Loucy (cell line): ENCODE results near the gene RPS16.

ENCODE experiments used
- H2AFZ ChIP-seq: fragments of 200-600 bp; sonication (generic); 2 replicates; pipeline ENCODE4 v1.6.0; 2016; ENCODE audit warnings: antibody characterized with exemption, mild to moderate bottlenecking, low read length, moderate library complexity
- H3F3A ChIP-seq: fragments of 200-600 bp; 2 replicates; pipeline ENCODE4 v1.6.0; 2016; ENCODE audit warnings: antibody characterized with exemption, low read depth, mild to moderate bottlenecking
- H3K27me3 ChIP-seq: fragments of 200-600 bp; sonication (generic); 2 replicates; pipeline ENCODE4 v1.6.1; 2014; ENCODE audit warnings: low read length, mild to moderate bottlenecking; ENCODE audit not compliant: insufficient read depth, poor library complexity, severe bottlenecking
- H3K36me3 ChIP-seq: fragments of 200-600 bp; sonication (generic); 2 replicates; pipeline ENCODE4 v1.6.1; 2016; ENCODE audit warnings: low read length; ENCODE audit not compliant: insufficient read depth
- H3K4me1 ChIP-seq: fragments of 200-600 bp; sonication (generic); 2 replicates; pipeline ENCODE4 v1.5.1; 2014; ENCODE audit warnings: low read length, mild to moderate bottlenecking; ENCODE audit not compliant: insufficient read depth, poor library complexity, severe bottlenecking
- H3K4me2 ChIP-seq: fragments of 200-600 bp; sonication (generic); 2 replicates; pipeline ENCODE4 v1.6.0; 2014; ENCODE audit warnings: antibody characterized with exemption, low read length, low read depth, mild to moderate bottlenecking; ENCODE audit not compliant: poor library complexity, severe bottlenecking
- H3K4me3 ChIP-seq: fragments of 200-600 bp; sonication (generic); 2 replicates; pipeline ENCODE4 v1.5.1; 2014; ENCODE audit warnings: low read length, mild to moderate bottlenecking, mixed read lengths; ENCODE audit not compliant: poor library complexity, severe bottlenecking
- H3K79me2 ChIP-seq: fragments of 200-600 bp; sonication (generic); 2 replicates; pipeline ENCODE4 v1.6.1; 2014; ENCODE audit warnings: low read length; ENCODE audit not compliant: insufficient read depth
- H3K9ac ChIP-seq: fragments of 200-600 bp; sonication (generic); 2 replicates; pipeline ENCODE4 v1.6.0; 2014; ENCODE audit warnings: mild to moderate bottlenecking, low read depth, low read length, moderate library complexity; ENCODE audit not compliant: poor library complexity, severe bottlenecking
- H3K9me2 ChIP-seq: fragments of 200-600 bp; sonication (generic); replicated peaks from 2 replicates; pipeline ENCODE4 v1.6.1; 2016; ENCODE audit warnings: low read depth, low read length, mixed read lengths
- H3K9me3 ChIP-seq: fragments of 200-600 bp; sonication (generic); 2 replicates; pipeline ENCODE4 v1.6.1; 2014; ENCODE audit warnings: mild to moderate bottlenecking, antibody characterized with exemption, low read length, low read depth; ENCODE audit not compliant: insufficient read depth
- H4K20me1 ChIP-seq: fragments of 200-600 bp; sonication (generic); 2 replicates; pipeline ENCODE4 v1.6.0; 2014; ENCODE audit warnings: antibody characterized with exemption, low read length, mild to moderate bottlenecking; ENCODE audit not compliant: insufficient read depth, poor library complexity, severe bottlenecking
- EZH2phosphoT487 ChIP-seq: fragments of 200-600 bp; IDR thresholded peaks from 2 replicates; pipeline ENCODE4 v1.6.1; 2018; ENCODE audit warnings: antibody characterized with exemption, mild to moderate bottlenecking, moderate library complexity, borderline replicate concordance
- TF ChIP-seq, protein P1 (sequence below): fragments of 200-600 bp; sonication (generic); conservative IDR thresholded peaks from 2 replicates; pipeline ENCODE4 v1.5.1; 2014; ENCODE audit warnings: mild to moderate bottlenecking, antibody characterized with exemption, low read length

The RPS16 gene

DNA sequence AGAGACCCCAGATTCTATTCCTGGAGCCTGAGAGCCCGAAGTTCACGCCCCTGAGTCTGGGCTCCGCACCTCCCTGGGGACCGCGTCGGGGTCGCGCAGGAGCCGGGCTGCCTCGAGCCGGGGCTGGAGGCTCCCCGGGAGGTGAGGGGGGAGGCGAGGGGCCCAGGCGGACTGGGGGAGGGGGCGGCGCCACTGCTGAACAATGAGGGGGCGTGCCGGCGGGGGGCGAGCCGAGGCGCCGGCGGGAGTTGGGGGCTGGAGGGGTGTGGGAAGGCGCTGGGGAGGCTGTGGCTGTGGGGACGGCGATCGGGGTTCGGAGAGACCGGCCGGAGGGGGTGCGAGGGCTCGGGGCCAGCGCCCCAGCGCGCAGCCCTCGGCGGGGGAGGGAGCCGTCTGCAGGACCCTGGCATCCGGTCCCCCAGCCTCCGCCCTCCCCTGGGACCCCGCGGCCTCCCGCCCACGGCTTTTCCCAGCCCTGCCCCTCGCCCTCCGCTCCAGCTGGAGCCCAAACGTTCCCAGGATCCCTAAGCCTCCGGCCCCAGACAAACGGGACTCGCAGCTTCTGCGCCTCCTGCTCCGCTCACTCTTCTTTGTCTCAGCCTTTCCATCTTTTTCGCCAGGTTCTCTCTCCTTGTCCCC lies 22.4 kb downstream of the RPS16 start:
- no peaks in the 10 kb centered on the region for H3F3A ChIP-seq
- peaks cover 71% of the 10 kb centered on the region for H3K79me2 ChIP-seq
- peak overlapping the region; percentile 98 for H3K9ac ChIP-seq
- H3K36me3 ChIP-seq = peaks cover under 1% of the 10 kb centered on the region; the same call in 1 of the 2 replicates
- no peaks in the 10 kb centered on the region for H3K9me3 ChIP-seq
- peak overlapping the region; percentile 80 for H3K4me2 ChIP-seq
- peaks cover 37% of the 10 kb centered on the region for H4K20me1 ChIP-seq
- H3K27me3 ChIP-seq = peaks cover 5% of the 10 kb centered on the region
- no peak for TF ChIP-seq EZH2phosphoT487
- TF ChIP-seq, protein P1, sequence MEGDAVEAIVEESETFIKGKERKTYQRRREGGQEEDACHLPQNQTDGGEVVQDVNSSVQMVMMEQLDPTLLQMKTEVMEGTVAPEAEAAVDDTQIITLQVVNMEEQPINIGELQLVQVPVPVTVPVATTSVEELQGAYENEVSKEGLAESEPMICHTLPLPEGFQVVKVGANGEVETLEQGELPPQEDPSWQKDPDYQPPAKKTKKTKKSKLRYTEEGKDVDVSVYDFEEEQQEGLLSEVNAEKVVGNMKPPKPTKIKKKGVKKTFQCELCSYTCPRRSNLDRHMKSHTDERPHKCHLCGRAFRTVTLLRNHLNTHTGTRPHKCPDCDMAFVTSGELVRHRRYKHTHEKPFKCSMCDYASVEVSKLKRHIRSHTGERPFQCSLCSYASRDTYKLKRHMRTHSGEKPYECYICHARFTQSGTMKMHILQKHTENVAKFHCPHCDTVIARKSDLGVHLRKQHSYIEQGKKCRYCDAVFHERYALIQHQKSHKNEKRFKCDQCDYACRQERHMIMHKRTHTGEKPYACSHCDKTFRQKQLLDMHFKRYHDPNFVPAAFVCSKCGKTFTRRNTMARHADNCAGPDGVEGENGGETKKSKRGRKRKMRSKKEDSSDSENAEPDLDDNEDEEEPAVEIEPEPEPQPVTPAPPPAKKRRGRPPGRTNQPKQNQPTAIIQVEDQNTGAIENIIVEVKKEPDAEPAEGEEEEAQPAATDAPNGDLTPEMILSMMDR = no peak
- H3K4me1 ChIP-seq = peaks cover 38% of the 10 kb centered on the region
- no peaks in the 10 kb centered on the region for H3K9me2 ChIP-seq
- peak overlapping the region; percentile 76 for H2AFZ ChIP-seq
- peak overlapping the region; percentile 90 for H3K4me3 ChIP-seq

DNA sequence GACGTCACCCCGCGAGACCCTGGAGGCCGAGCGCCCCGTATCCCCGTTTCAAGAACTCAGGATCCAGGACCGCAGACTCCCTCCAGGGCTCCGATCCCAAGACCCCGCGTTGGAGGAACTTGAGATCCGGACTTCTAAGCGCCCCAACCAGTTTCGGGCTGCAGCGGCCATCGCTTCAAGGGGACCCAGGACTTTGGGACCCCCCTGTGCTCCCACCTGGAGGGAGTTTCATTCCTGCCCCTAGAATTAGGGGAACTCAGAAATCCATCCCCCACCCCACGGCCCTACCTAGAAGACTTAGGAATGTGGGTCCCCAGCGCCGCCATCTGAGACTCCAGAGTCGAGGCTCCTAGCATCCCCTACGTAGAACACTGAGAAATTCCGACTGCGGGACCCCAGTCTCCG lies 22.9 kb downstream of the RPS16 start:
- H3K4me1 ChIP-seq = peaks cover 40% of the 10 kb centered on the region
- no peaks in the 10 kb centered on the region for H3K9me3 ChIP-seq
- TF ChIP-seq, protein P1 = no peak; the same call in 1 of the 2 replicates
- TF ChIP-seq EZH2phosphoT487 = no peak
- no peaks in the 10 kb centered on the region for H3K9me2 ChIP-seq
- H3K27me3 ChIP-seq = peaks cover 5% of the 10 kb centered on the region
- peaks cover 42% of the 10 kb centered on the region for H4K20me1 ChIP-seq
- peak overlapping the region; percentile 90 for H3K4me3 ChIP-seq
- peaks cover 76% of the 10 kb centered on the region for H3K79me2 ChIP-seq
- H3K36me3 ChIP-seq = no peaks in the 10 kb centered on the region; the same call in 1 of the 2 replicates
- peak overlapping the region; percentile 76; the same call in 1 of the 2 replicates for H2AFZ ChIP-seq
- peak overlapping the region; percentile 80 for H3K4me2 ChIP-seq
- H3K9ac ChIP-seq = peak overlapping the region; percentile 98
- H3F3A ChIP-seq = no peaks in the 10 kb centered on the region

DNA sequence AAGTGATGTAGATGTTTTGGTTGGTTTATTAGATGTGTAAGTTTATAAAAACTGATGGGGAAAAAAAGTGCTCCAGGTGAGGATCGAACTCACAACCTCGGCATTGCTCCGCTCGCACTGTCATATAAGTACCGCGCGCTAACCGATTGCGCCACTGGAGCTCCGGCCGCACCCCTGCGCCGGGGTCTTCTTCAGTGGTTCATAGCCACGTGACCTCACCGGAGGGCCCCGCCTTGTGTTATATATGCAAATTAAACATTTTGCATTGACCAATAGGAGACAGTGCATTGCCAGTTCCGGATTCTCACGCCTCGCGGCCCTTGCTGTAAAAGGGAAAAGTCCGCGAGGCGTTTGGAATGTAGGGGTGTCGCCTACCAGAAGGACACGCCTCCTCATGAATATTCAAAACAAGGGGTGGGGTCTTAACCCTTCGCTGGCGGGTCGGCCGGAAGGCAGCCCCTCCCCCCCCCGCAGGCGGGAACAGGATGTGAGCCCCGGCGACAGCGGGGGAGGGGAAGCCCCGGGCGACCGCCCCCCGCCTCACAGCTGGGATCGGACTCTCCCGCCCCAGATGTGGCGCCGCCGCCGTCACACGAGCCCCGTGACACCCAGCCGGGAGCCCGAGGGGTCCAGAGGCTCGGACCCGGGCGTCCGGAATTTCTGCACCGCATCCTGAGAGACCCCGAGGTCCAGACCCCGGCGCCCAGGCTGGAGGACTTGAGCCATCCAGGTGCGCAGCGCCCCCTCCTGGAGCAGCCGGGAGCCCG lies 23.5 kb downstream of the RPS16 start, which contains the start of gene PLEKHG2:
PLEKHG2 (plus strand) TSS at position 570 of the 767 bp plus-strand sequence. CDS start 1,418 bp downstream, outside the sequence.
- Histone ChIP-seq H3K36me3 (no peaks in the 10 kb centered on the region; the same call in 1 of the 2 replicates), H3K4me2 (peak within 1 kb of the TSS; percentile 97), H3K9ac (peak within 1 kb of the TSS; percentile 98), H3K4me3 (peak within 1 kb of the TSS; percentile 93), H3K27me3 (peaks cover 5% of the 10 kb centered on the region), H3K9me3 (no peaks in the 10 kb centered on the region), H3F3A (no peaks in the 10 kb centered on the region), H3K4me1 (peaks cover 46% of the 10 kb centered on the region), H4K20me1 (peaks cover 48% of the 10 kb centered on the region), H2AFZ (peak within 1 kb of the TSS; percentile 76), H3K79me2 (peaks cover 82% of the 10 kb centered on the region), H3K9me2 (no peaks in the 10 kb centered on the region)
- TF ChIP-seq, protein P1 = peak; percentile 82
- no peak for TF ChIP-seq EZH2phosphoT487
